HG02571 (cell line): Measurements from ENCODE around the gene CCR5AS.
"Not testable (repeated sequence)": the region's sequence is repeated elsewhere in the genome, so short reads cannot be mapped to it uniquely, and the experiment has no call there.

Experiments
- ATAC-seq: cut with Tn5 transposase; IDR thresholded peaks from one replicate; pipeline ENCODE4 v1.9.1; 2021; ENCODE audit warnings: mild to moderate bottlenecking, moderate library complexity; ENCODE audit not compliant: unreplicated experiment

CCR5AS gene

DNA sequence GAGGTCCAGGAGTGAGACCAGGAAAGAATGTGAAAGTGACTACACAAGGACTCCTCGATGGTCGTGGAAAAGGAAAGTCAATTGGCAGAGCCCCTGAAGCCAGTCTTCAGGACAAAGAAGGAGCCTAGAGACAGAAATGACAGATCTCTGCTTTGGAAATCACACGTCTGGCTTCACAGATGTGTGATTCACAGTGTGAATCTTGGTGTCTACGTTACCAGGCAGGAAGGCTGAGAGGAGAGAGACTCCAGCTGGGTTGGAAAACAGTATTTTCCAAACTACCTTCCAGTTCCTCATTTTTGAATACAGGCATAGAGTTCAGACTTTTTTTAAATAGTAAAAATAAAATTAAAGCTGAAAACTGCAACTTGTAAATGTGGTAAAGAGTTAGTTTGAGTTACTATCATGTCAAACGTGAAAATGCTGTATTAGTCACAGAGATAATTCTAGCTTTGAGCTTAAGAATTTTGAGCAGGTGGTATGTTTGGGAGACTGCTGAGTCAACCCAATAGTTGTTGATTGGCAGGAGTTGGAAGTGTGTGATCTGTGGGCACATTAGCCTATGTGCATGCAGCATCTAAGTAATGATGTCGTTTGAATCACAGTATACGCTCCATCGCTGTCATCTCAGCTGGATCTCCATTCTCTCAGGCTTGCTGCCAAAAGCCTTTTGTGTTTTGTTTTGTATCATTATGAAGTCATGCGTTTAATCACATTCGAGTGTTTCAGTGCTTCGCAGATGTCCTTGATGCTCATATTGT lies 47.0 kb downstream of the CCR5AS start:
- ATAC-seq: no peak

DNA sequence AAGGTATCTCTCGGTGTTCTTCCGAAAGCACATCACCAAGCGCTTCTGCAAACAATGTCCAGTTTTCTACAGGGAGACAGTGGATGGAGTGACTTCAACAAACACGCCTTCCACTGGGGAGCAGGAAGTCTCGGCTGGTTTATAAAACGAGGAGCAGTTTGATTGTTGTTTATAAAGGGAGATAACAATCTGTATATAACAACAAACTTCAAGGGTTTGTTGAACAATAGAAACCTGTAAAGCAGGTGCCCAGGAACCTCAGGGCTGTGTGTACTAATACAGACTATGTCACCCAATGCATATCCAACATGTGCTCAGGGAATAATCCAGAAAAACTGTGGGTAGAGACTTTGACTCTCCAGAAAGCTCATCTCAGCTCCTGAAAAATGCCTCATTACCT lies 48.4 kb downstream of the CCR5AS start:
- ATAC-seq: no peak

DNA sequence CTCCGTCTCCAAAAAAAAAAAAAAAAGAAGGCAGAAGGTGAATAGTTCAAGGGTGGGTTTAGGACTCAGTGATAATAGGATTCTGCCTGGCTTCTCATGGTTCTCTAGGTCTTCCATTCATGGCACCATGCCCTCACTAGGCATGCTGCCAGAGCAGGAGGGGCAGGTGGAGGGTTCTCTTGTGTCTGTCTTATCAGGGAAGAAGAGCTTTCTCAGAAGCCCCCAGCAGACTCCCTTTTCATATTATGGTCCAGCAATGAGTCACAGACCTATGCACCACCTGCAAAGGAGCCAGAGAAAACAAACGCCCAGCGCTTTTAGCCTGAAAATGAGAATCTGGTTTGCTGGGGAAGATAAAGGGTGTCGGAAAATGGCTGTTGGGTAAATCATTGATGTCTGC lies 50.0 kb downstream of the CCR5AS start:
- ATAC-seq: no peak

DNA sequence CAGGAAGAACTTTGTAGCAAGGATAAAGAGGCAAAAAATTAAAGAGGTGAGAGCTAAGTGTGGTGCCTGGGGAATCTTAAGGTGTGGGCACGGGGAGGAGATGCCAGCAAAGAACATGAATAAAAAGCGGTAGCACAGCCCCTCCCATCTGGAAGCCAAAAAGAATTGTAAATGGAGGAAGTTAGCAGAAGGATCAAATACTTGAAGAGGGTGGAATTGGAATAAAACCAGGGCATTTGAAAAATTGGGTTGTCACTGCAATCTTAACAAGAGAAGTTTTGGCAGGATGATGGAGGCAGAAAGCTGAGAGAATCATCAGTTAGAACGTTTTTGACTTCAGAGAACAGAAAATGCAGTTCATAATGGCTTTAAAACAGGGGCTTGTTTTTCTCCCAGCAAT lies 50.6 kb downstream of the CCR5AS start:
- no peak for ATAC-seq

DNA sequence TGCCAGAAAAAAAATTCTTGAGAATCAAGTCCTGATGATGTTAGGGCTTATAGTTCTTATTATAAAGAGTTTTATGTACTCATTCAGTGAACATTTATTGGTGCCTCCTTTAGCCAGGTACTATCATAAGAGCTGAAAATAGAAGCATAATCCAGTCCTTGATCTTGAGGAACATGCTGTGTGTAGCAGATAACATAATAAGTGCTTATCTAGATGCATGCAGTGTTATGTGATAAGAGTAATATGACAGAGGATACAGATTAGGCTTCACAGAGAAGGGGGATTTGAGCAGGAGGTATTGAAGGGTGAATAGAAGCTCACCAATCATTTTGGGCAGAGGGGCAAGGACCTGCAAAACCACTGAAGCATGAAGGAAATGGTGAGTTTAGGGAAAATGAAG lies 51.9 kb downstream of the CCR5AS start:
- ATAC-seq: no peak

DNA sequence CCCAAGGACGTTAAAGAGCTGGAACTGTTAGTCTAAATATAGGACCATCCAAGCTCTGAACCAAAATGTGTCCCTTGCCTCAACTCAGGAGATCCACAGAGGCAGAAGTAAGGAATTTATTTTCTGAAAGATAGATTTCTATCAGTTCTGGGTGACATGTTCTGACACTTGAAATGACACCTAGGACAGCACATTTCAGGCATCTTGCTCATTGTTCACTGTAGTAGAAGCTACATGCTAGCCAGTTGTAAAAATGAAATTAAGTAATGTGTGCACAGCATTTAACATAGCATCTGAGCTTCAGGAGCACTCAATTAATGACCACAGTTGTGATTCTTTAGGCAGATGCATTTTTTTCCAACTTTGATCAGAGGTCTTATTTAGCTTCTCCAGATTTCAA lies 52.4 kb downstream of the CCR5AS start:
- ATAC-seq: no peak

DNA sequence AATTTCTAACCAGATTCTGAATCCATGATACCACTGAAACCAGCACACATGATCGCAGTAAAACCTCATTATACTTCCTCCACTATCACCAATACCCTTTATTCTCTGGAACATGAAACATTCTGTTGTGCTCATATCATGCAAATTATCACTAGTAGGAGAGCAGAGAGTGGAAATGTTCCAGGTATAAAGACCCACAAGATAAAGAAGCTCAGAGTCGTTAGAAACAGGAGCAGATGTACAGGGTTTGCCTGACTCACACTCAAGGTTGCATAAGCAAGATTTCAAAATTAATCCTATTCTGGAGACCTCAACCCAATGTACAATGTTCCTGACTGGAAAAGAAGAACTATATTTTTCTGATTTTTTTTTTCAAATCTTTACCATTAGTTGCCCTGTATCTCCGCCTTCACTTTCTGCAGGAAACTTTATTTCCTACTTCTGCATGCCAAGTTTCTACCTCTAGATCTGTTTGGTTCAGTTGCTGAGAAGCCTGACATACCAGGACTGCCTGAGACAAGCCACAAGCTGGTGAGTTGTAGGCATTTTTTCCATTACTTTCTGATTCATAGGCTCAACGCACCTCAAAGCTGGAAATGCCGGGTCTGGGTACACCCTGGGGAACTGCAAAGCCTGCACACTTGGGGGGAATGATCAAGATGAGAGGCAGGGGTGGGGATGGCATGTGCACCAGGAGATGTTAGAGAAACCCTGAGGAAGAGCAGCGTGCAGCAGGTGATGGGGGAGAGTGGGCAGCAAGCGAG lies 53.0 kb downstream of the CCR5AS start, which contains the start of gene CCR2:
CCR2 (plus strand) TSS at position 465 of the 764 bp plus-strand sequence. CDS start 3,417 bp downstream, outside the sequence.
- no peak for ATAC-seq

DNA sequence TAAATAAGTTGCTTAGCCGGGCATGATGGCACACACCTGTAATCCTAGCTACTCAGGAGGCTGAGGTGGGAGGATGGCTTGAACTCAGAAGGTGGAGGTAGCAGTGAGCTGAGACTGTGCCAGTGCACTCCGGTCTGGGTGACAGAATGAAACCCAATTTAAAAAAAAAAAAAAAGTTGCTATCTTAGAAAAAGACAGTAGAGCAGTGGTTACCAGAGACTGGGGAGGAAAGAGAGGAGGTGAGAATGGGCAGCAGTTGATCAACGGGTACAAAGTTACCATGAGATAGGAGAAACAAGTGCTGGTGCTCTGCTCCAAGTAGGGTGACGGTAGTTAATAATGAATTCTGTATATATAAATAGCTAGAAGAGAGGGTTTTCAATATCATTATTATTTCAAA lies 53.8 kb downstream of the CCR5AS start:
- ATAC-seq: no peak

DNA sequence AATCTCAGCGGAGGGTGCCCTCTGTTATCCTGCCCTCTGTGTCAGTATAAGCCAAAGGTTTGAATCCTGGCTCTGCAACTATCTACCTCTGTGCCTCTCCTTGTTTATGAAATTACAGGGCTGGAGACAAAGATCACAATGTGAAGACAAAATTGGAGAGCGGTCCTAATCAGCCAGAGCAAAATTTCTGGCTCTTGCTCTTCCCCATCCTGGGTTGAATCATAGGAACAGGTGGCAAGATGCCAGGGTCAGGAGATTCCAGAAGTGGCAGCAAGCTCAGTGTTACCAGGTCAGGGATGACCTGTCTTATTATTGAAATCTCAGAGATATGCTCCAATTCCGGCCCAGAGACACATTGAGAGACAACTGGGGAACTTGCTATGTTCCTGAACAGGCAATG lies 55.2 kb downstream of the CCR5AS start:
- no peak for ATAC-seq

DNA sequence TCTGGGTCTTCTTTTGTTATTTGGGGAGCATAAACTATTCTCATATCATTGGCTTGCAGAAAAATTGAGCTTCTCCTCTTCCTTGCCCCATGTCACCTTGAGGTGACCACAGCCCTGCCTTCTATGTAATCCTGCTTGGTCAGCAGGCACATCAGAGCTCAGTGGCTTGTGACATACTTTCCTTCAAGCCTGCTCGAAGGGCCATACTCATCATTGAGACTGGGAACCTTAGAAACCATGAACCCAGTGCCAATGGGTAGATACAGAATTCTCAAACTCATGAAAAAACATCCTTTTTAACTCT lies 56.7 kb downstream of the CCR5AS start:
- ATAC-seq: peak; percentile 31

DNA sequence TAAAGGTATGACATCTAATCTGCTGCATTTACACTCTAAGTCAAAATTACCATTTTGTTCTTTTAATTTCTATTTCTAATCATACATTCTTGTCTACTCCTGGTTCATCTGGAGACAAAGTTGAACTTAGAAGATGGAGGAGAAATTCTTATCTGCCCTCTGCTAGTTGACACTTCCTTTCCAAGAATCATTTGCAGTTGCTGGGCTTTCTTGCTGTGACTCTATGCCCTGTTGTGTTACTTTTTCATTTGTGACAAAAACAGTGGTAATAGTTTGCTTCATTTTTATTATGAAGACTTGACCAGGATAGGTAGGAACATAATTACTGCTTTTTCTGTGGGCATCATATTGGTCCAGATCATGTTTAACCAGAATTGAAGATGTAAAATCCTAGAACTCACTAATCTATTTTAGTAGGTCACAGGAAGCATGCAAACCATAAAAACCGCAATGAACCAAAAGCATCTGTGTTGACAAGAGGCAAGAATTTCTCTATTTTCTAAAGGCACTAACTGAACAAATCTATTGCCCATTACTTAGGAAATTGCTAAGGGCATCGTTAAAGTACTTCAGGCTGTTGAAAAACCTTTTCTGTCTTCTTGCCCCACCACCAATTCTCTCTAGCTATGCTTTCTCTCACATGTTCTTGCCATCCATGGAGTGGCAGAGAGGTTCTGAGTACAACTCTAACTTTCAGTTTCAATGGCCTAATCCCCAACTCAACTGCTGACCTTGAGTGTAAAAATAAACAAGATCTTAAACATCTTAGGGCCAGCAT lies 57.2 kb downstream of the CCR5AS start:
- peak; percentile 47 for ATAC-seq

DNA sequence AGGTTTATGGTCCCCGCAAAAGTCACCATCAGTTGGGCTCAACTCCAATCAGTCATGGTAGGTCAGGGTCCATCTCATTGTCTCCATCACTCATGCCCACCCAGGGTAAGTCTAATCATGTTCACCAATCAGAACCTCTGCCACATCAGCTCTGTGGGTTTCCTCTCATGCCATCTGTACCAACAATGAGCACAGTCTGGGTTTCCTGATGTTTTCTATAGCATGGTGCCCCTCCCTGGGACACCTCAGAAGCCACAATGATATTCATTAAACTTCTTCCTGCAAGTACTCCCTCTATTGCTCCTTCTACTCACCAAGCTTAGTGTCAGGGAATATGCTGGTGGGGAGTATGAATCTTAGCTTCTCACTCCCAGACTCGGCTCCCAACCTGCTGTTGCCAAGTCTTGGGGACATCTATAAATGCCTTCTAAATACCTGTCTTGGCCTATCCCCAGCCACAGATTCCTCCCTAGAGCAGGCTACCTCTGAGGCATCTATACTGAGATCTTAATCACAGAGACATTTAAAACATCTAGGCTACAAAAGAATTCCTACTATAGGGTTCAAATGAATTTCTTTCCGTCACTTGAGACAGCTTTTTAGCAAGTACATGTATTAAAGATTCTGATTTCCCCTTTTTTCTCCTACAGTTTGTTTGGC lies 57.9 kb downstream of the CCR5AS start:
- no peak for ATAC-seq

DNA sequence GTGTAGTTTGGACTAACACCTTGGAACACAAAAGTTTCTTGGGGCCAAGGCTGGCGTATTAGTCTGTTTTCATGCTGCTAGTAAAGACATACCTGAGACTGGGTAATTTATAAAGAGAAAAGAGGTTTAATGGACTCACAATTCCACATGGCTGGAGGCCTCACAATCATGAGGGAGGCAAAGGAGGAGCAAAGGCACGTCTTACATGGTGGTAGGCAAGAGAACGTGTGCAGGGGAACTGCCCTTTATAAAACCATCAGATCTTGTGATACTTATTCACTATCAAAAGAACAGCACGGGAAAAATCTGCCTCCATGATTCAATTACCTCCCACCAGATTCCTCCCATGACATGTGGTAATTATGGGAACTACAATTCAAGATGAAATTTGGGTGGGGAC lies 62.4 kb downstream of the CCR5AS start:
- ATAC-seq: no peak

DNA sequence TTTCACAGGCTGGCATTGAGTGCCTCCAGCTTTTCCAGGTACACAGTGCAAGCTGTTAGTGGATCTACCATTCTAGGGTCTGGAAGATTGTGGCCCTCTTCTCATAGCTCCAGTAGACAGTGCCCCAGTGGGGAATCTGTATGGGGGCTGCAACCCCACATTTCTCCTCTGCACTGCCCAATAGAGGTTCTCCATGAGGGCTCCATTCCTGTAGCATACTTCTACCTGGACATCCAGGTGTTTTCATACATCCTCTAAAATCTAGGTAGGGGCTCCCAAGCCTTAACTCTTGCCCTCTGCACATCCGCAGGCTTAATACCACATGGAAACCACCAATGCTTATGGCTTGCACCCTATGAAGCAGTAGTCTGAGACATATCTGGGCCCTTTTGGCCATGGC lies 68.0 kb downstream of the CCR5AS start:
- ATAC-seq: no peak

DNA sequence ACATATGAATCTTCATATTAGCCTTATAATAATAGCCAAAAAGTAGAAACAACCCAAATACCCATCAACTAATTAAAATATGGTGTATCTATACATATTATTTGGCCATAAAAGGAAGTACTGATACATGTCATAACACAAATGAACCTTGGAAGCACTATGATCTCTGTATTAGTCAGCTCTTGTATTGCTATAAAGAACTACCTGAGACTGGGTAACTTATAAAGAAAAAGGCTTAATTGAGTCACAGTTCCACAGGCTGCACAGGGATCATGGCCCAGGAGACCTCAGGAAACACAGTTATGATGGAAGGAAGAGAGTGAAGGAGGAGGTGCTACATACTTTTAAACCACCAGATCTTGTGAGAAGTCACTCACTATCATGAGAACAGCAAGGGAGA lies 69.0 kb downstream of the CCR5AS start:
- ATAC-seq: no peak

DNA sequence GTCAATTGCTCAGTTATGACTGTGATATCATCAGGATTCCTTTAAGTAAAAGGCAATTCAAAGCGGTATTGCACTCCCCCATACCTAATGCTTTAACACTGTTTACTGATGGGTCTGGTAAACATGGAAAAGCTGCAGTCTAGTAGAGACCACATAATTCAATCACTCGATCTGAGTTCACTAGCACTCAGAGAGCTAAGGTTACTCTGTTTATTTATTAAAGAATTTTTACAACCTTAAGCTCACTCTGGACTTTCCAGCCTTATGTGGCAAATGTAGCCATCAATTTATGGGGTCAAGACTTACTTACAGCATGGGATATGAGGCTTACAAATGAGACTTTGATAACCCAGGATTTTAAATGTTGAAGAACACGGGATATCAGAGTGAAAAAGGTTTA lies 71.3 kb downstream of the CCR5AS start:
- ATAC-seq: no peak

DNA sequence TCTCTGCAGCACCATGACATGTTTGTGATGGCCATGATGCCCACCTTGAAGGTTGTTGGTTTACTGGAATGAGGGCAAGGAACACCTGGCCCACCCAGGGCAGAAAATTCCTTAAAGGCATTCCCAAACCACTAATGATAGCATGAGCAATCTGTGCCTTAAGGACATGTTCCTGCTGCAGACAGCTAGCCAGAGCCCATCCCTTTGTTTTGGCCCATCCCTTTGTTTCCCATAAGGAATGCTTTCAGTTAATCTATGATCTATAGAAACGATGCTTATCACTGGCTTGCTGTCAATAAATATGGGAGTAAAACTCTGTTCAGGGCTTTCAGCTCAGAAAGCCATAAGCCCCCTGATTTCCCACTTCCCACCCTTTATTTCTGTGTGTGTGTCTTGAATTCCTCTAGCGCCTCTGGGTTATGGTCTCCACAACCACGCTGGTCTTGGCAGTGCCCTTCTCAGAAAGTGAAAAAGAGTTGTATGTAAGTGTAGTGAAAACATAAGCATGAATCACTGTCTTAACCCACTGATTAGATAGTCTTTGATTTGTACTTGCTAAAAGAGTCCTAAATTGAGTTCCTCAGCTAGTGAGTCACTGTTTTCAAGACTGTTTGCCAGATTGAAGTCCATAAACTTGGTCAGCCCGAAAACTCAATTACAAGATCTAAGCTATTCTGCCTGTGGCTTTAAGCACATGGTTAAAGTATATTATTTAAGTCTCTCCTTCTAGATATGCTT lies 72.0 kb downstream of the CCR5AS start:
- no peak for ATAC-seq

DNA sequence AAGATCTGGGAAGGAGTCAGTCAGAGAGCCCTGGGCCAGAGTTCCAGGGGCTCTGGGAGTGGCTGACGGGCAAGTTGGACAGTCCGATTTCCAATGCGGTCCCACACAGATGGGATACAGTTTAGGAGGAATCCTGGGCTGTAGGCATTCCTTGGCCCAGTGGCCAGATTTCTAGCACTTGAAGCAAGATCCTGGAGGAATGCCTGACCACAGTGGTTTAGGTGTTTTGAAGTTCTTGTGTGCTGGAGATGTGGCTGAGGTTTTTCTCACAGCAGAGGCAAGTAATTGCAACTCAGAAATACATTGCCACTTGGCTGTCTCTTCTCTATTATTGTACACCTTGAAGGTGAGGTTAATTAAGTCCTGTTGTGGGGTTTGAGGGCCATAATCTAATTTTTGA lies 76.2 kb downstream of the CCR5AS start:
- not testable (repeated sequence) for ATAC-seq

DNA sequence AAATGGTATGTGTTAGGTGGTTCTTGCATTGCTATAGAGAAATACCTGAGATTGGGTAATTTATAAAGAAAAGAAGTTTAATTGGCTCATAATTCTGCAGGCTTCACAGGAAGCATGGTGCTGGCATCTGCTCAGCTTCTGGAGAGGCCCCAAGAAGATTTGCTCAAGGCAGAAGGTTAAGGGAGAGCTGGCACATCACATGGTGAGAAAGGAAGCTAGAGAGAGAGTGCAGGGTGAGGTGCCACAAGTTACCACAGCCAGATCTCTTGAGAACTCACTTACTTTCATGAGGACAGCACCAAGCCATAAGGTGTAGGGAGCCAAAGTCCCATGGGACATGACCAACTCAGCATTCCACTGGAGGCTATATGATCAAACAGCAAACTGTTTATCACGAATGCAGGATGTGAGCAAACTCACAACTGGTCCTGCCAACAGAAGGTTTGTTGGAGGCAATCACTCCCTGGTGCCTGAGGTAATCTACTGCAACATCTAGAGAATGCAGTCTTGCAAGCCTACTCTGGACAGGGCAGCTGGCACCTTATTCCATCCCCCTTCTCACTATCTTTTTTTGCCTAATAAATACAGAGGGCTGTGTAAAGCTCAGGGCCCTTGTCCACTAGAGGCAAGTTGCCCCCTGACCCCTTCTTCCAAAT lies 81.1 kb downstream of the CCR5AS start:
- ATAC-seq: no peak

DNA sequence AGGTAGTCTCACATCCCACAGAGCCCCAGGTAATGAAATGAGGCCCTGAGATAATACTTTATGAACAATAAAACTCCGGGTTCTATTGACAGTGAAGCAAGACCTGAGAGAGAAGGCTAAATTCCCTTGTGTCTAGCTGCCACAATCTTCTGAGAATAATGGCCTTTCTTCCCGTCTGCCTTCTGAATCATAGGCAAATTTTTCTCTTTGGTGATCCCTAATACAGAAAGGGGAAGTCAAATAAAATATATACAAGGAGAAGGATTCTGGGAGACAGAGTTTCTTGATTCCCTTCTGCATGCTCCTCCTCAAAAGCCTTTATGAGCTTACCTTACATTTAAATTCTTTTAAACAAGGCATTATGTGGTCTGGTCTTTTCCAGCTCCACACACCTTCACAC lies 82.8 kb downstream of the CCR5AS start:
- ATAC-seq: no peak
